ENCODE results near the gene WWOX.

DNA sequence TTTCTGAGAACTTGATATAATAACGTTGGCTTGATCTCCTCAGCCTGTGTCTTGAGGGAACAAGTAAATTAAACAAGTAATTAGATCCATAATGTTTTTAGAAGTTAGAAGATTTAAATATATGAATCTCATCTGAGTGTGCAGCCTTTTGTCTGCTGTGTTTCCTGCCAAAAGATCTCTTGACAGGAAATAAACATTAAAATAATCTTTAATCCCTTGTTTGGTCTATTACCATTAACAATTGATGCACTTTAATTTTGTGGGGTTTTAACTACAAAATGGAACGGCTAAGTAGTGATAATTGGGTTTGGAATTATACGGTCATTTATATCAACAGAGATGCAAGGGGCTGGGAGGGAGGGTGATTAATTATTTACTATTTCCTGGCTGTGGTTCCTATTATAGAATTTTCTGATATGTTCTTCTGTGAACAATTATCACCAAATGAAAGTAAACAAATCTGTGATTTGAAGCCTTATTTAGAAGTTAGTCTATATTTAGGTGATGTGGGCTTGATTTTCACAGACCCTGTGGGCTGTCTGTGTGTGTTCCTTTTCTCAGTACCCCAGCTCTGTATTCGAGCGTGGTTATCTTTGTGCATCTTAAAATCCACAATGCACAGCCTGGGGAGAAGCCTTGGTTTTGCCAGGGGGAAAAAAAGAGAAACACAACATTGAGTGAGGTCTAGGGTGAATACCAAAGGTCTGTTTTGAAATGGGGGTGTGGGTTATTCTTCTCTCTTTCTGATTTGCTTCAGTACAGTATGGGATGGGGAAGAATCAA is 556.1 kb downstream of the WWOX start:
- TF ChIP-seq, protein P1, sequence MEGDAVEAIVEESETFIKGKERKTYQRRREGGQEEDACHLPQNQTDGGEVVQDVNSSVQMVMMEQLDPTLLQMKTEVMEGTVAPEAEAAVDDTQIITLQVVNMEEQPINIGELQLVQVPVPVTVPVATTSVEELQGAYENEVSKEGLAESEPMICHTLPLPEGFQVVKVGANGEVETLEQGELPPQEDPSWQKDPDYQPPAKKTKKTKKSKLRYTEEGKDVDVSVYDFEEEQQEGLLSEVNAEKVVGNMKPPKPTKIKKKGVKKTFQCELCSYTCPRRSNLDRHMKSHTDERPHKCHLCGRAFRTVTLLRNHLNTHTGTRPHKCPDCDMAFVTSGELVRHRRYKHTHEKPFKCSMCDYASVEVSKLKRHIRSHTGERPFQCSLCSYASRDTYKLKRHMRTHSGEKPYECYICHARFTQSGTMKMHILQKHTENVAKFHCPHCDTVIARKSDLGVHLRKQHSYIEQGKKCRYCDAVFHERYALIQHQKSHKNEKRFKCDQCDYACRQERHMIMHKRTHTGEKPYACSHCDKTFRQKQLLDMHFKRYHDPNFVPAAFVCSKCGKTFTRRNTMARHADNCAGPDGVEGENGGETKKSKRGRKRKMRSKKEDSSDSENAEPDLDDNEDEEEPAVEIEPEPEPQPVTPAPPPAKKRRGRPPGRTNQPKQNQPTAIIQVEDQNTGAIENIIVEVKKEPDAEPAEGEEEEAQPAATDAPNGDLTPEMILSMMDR (conservative IDR thresholded peaks at IDR 0.05): no peak
- TF ChIP-seq EZH2 (IDR thresholded peaks at IDR 0.05; ENCODE audit: low read depth): no peak

All from PC-9 (cell line).